Left lung (tissue), 10 donors: ENCODE data around the gene RPTOR. TPM values are rescaled to one million over a fixed set of nuclear protein-coding genes. Genes with fewer than 3 reads are reported as not detected.

Source experiments
- ATAC-seq: fragments of 200-7000 bp; cut with Tn5 transposase; one replicate; pipeline ENCODE4 v1.9.1; 2020; ENCODE audit warnings: moderate library complexity
- DNase-seq, 4 donors: peaks; one replicate each; pipeline ENCODE4 v3.0.0-alpha.2; 2013 to 2020
- H3K27ac ChIP-seq, 2 donors: fragments of 200-600 bp; sonication (generic) in 1 of 2; one replicate each; pipeline versions ENCODE4 v1.5.0 to v1.8.0; 2020 to 2021
- H3K27me3 ChIP-seq, 2 donors: fragments of 200-600 bp; sonication (generic) in 1 of 2; one replicate each; pipeline versions ENCODE4 v1.5.0 to v1.8.0; 2020 to 2021
- H3K36me3 ChIP-seq, 2 donors: fragments of 200-600 bp; sonication (generic) in 1 of 2; one replicate each; pipeline versions ENCODE4 v1.5.0 to v1.8.0; 2020 to 2021
- H3K4me1 ChIP-seq, 2 donors: fragments of 200-600 bp; one replicate each; pipeline ENCODE4 v1.8.0; 2021
- H3K4me3 ChIP-seq, 2 donors: fragments of 200-600 bp; sonication (generic) in 1 of 2; one replicate each; pipeline versions ENCODE4 v1.5.0 to v1.8.0; 2020 to 2021; ENCODE audit warnings: mild to moderate bottlenecking in 1 of 2
- H3K9me3 ChIP-seq, 2 donors: fragments of 200-600 bp; sonication (generic) in 1 of 2; one replicate each; pipeline versions ENCODE4 v1.5.0 to v1.8.0; 2020 to 2021
- intact Hi-C, 2 donors: fragments of 100-400 bp; cut with DNase I; formaldehyde crosslinking; loops; one replicate each; pipeline versions ENCODE4 v1.11.2 to v1.14.2; 2022
- polyA plus RNA-seq, 6 donors: library from polyadenylated mRNA; unstranded; fragments of 120-200 nt; gene quantifications; one replicate each; pipeline ENCODE4 v1.2.1, GENCODE V29; 2013; ENCODE audit not compliant: insufficient read length in 6 of 6
- total RNA-seq, 2 donors: library from RNA; stranded (reverse); fragmentation: NEBNext Ultra II Directional; extraction: Animal tissue kit (Norgen Biotek cat#: 25700); gene quantifications; one replicate each; pipeline ENCODE4 v1.2.1, GENCODE V29; 2021
- TF ChIP-seq, protein P1 (sequence below), 2 donors: fragments of 200-600 bp; sonication (generic) in 1 of 2; IDR thresholded peaks; one replicate each; pipeline versions ENCODE4 v1.5.0 to v1.8.0; 2021; ENCODE audit warnings: antibody characterized with exemption in 2 of 2
- donor health status: DM: no; HTN: yes; CAD: no.
- donor health status: DM: no; HTN: no; CAD: no.

Gene RPTOR
- total and polyA plus RNA-seq, 8 donors: 14.2 to 39.2 (median 20.7) TPM

DNA sequence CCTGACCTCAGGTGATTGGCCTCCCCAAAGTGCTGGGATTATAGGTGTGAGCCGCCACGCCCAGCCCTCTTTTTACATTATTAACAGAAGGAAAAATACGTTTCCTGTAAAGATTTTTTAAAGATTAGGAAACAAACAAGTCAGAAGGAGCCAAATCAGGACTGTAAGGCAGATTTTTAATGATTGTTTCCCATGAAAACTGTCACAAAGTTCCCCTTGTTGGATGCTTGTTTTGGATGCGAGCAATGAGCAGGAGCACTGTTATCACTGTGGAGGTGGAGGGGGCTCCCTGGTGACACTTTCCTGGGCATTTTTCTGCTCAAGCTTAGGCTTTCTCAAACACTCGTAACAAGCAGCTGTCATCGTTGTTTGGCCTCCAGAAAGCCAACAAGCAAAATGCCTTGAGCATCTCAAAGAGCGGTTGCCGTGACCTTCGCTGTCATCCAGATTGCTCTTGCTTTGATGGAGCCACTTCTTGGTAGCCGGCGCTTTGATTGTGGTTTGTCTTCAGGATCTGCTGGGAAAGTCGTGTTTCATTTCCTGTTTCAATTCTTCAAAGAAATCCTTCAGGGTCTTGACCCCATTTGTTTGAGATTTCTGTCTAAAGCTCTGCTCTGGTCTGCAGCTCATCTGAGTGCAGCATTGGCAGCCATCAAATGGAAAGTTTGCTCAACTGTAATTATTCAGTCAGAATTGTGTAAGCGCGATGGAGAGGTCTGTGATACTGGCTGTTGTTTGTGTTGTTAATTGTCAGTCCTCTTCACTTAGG is 128.7 kb downstream of the RPTOR start:
- peak; percentile 59 for ATAC-seq
- TF ChIP-seq, protein P1, sequence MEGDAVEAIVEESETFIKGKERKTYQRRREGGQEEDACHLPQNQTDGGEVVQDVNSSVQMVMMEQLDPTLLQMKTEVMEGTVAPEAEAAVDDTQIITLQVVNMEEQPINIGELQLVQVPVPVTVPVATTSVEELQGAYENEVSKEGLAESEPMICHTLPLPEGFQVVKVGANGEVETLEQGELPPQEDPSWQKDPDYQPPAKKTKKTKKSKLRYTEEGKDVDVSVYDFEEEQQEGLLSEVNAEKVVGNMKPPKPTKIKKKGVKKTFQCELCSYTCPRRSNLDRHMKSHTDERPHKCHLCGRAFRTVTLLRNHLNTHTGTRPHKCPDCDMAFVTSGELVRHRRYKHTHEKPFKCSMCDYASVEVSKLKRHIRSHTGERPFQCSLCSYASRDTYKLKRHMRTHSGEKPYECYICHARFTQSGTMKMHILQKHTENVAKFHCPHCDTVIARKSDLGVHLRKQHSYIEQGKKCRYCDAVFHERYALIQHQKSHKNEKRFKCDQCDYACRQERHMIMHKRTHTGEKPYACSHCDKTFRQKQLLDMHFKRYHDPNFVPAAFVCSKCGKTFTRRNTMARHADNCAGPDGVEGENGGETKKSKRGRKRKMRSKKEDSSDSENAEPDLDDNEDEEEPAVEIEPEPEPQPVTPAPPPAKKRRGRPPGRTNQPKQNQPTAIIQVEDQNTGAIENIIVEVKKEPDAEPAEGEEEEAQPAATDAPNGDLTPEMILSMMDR (IDR thresholded peaks at IDR 0.05): no peak

DNA sequence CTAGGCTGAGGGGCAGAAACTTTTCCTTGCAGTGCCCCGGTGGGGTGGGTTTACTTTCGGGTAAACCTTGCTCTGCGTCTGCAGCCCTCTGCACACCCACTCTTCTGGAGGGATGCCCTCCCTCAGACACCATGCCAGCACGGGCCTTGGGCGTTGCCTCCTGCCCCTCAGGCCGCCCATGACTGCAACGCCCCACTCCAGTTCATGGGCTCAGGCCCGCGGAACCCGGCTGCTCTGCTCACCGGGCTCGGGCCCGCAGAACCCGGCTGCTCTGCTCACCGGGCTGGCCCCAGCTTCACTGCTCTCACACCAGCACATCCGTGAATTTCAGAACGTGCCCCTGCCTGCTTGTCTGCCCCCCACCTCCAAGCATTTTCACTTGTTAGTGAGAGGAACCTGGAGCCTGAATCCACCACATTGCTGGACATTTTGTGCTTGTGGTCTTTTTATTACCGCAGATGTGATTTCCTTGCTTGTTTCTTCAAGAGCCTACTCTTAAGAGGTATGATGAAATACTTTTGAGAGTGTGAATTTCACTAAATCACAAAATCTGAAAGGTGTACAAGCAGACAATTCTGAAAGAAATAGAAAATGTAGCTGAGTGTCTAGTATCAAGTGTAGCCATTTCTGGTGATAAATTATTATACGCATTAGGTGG is 130.9 kb downstream of the RPTOR start:
- no peaks in the 10 kb centered on the region for H3K36me3 ChIP-seq
- H3K4me3 ChIP-seq: no peak overlapping the region
- peaks cover 4 to 36% of the 10 kb centered on the region in 2 donors for H3K4me1 ChIP-seq
- ATAC-seq: peak; percentile 41
- no peaks in the 10 kb centered on the region for H3K9me3 ChIP-seq
- no peaks in the 10 kb centered on the region for H3K27me3 ChIP-seq
- intact Hi-C loops: no loop called here
- DNase-seq: no peak
- peak overlapping the region in 1 of 2 donors; percentile 31 for H3K27ac ChIP-seq
- TF ChIP-seq, protein P1 (IDR thresholded peaks at IDR 0.05): no peak

More for the DNA sequence above, 128.7 kb downstream of the RPTOR start:
- no peaks in the 10 kb centered on the region for H3K9me3 ChIP-seq
- no peak overlapping the region for H3K4me3 ChIP-seq
- peak in 2 of 4 donors; percentile 78 to 88 for DNase-seq
- H3K36me3 ChIP-seq: no peaks in the 10 kb centered on the region
- H3K27ac ChIP-seq: peak overlapping the region in 1 of 2 donors; percentile 8
- H3K4me1 ChIP-seq: peaks cover 4 to 20% of the 10 kb centered on the region in 2 donors
- H3K27me3 ChIP-seq: no peaks in the 10 kb centered on the region
- intact Hi-C loops: no loop called here

DNA sequence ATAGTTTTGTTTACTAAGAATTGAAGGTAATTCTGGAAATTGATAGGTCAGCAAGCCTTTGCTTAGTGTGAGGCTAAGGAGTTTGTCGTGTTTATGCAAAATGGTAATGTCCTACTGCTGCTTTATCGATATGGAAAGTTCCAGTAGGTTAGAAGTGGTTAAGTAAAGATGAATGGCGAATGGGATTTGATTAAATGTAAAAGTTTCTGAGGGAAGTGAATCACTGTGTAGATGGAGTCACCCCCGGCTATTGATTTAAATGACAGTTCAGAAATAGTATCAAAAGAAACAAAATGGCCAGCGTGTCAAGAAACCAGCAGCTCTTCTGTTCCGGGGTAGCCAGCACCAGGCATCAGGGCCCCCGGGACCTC is 131.4 kb downstream of the RPTOR start:
- Histone ChIP-seq H3K27ac (no peak overlapping the region), H3K9me3 (no peaks in the 10 kb centered on the region), H3K27me3 (no peaks in the 10 kb centered on the region), H3K4me3 (no peak overlapping the region), H3K36me3 (no peaks in the 10 kb centered on the region), H3K4me1 (peaks cover 4 to 36% of the 10 kb centered on the region in 2 donors)
- intact Hi-C loops: no loop called here
- TF ChIP-seq, protein P1 (IDR thresholded peaks at IDR 0.05): no peak
- ATAC-seq: no peak
- DNase-seq: no peak

DNA sequence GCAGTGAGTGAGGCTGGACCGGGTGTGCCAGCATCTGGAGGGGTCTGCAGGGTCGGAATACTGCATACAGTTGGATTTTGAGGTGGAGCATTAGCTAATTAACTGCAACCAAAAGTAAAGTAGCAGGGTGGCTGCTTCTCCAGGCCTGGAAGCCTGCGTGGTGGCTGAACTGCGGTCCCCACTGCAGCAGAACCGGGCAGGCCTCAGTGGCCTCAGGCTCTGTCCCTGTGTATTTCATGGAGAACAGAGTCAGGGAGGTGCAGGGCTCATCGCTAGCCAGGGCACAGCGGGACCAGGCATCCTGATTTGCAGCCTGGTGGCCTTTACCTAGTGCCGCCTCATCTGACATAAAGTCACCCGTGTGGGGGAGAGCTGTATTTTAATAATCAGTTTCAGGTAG is 131.9 kb downstream of the RPTOR start:
- ATAC-seq: no peak
- Histone ChIP-seq H3K4me1 (peaks cover 0 to 34% of the 10 kb centered on the region in 2 donors), H3K27ac (no peak overlapping the region), H3K9me3 (no peaks in the 10 kb centered on the region), H3K36me3 (no peaks in the 10 kb centered on the region), H3K27me3 (no peaks in the 10 kb centered on the region), H3K4me3 (no peak overlapping the region)
- TF ChIP-seq, protein P1 (IDR thresholded peaks at IDR 0.05): no peak
- intact Hi-C loops: no loop called here
- DNase-seq: no peak

DNA sequence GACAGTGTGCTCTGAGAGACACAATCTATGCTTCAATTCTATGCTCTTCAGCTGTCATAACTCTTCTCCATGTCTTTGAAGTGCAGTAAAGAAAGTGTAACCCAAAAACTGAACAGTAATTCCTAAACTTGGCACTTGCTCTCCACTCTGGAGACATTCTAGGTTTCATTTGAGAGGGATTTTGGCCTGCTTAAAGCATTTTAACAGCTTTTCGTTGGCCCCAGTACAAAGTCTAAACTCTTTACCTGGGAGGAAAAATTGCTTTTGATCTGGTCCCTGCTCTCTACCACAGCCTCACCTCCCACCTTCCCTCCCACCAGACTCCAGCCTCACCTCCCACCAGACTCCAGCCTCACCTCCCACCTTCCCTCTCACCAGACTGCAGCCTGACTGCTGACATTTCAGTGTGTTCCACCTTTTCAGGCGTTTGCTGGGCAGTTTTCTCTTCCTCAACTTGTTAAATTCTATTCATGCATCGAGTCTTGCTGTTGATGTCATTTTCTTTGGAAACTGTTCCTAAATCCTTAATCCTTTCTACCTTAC is 132.6 kb downstream of the RPTOR start:
- no peak overlapping the region for H3K27ac ChIP-seq
- no peaks in the 10 kb centered on the region for H3K36me3 ChIP-seq
- H3K27me3 ChIP-seq: no peaks in the 10 kb centered on the region
- intact Hi-C loops: no loop called here
- H3K4me3 ChIP-seq: no peak overlapping the region
- H3K4me1 ChIP-seq: peaks cover 0 to 30% of the 10 kb centered on the region in 2 donors
- TF ChIP-seq, protein P1 (IDR thresholded peaks at IDR 0.05): no peak
- DNase-seq (no peak), ATAC-seq (no peak)
- no peaks in the 10 kb centered on the region for H3K9me3 ChIP-seq
